ENCODE results near the gene TMC2.

Gene TMC2

DNA sequence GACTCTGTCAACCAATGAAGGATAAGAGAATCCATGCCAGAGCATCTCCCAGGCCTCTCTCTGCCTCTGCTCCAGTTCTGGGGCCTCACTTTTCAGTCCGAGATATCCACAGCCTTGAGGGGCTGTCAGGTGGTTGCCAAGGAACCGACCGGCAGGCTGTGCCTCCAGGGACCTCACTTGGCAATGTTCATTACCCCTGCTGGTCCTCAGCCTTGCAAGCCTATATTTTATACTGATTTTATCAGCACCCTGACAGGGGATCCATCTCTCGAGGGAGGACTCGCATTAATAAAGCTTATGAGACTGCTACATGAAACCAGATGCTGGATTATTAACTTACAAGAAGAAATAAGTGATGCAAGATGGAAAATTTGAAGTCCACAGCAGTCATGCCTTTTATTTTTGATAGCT lies 39.9 kb downstream of the TMC2 start:
- DNase-seq, result no peak

DNA sequence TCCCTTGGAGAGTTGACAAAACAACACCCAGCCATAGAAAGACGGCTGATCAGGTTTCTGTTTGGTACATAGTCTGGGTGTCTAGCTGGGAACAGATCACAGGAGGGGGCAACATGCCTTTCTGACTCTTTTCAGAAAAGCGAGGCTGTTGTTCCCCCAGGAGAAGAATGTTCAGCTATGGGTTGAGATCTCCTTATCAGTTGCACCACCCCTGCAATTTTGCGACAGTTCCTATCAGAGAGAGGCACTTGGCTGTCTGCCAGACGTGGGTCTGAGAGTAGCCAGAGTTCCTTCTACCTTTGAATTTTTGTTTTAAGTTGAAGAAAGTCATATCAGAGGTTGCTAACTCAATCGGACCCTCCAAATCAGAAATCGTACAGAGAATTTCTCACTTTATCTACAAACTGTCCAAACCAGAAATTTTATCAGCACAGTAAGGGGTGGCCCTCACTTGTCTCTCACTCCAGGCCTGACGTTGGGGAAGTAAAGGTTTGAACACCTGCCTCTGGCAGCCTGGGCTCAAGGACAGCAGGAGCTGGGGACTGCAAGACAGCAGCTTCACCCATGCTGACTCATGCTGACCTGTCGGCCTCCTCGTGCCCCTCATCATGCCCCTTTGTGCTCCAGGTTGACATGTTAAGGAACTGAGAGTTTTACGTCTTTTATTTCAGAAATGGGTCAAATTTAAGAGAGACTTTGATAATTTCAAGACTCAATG lies 42.3 kb downstream of the TMC2 start:
- no peak for DNase-seq

DNA sequence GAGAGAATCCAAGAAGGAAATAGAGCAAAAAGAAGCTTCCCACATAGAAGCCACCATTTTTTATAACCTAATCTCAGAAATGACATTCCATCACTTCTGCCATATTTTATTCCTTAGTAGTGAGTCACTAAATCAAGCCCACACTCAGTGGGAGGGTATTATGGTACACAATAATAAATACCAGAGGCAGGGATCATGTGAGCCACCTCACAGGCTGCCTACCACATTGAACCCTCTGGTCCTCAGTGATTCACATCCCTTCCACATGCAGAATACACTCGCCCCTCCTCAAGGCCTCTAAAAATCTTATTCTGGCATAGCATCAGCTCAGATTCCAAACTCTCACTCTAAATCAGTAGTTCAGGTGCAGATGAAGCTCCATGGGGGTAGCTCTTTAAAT lies 49.4 kb downstream of the TMC2 start:
- DNase-seq, result no peak

DNA sequence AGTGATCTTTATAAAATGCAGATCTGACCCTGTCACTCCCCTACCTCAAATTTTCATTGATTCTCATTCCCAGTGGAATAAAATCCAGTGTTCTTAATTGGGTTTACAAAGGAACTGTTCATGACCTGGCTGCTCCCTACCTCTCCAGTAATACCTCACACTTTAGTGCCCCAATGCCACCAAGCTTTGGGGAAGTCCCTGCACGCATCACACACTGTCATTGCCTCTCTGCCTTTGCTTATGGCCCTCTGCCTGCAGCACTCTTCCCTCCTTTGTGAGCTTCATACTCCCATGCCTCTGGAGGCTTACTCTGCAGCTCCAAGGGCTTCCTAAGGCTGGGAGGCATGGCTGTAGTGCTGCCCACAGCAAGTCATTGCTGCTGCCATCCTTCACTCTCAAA lies 57.4 kb downstream of the TMC2 start:
- no peak for DNase-seq

DNA sequence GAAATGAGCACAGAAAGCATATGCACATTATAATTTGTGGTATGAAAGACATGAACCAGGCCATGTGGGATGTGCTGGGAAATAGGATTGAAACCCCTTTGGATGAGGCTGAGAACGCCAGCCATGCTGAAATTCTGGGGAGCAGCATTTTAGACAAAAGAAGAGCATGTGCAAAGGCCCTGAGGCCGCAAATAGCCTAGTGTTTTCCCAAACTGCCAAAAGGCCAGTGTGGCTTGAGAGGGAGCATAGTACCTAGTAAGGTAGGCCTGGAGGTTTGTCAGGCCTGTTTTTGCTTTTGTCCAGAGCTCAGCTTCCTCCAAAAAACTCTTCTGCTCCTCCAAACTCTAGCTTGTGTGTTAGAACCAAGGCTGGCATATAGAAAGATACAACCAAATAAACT lies 58.7 kb downstream of the TMC2 start:
- no peak for DNase-seq

DNA sequence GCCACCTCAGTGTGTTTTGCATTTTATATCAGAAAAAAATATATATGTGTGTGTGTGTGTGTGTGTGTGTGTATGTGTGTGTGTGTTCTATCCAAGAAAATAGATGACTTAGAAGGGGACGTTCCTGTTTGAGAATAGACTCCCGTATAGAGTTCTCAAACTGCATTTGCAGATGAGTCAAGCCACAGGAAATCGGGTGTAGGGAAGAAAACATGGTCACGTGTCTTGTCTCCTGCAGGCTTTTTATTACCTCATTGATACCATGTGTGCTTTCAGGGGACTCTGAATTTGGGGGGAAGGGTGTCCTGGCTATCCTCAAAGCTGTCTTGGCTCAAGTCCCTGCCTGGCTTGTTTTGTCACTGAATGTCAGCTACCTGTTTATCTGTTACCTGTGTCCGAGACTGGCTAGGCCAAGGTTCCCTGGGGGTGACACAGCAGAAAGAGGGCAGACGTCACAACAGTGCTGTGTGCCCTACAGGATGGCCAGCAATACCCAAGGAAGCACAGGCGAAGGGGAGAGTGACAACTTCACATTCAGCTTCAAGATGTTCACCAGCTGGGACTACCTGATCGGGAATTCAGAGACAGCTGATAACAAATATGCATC lies 60.4 kb downstream of the TMC2 start:
- DNase-seq, result no peak

DNA sequence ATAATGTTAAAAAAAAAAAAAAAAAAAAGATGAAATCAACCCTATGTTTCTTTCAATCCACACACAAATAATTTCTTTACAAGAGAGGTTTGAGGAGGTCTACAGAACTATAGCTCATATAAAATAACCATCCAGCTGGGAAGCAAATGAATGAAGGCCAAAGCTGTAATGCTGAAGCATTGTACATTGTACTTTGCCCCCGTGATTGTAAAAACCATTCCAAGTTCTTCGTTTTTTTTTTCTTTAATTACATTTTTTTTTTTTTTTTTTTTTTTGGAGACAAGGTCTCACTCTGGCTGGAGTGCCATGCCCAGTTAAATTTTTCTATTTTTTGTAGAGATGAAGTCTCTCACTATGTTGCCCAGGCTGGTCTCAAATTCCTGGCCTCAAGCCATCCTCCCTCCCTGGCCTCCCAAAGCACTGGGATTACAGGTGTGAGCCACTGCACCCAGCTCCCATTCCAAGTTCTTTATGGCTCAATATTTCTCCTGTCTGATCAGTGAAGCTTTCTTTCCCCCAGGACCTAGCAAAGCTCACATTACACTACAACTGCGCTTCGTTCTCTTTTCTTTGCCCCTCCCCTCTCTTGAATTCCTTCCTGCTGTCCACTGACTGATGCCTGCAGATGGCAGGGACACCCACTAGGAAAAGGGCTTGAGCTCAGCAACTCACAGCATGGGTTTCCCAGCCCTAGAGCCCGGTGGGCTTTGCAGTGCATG lies 63.1 kb downstream of the TMC2 start:
- DNase-seq, result no peak

GRCh38 chr20:2602046-2602735 lies 65.8 kb downstream of the TMC2 start:
- DNase-seq, result no peak

GRCh38 chr20:2602746-2603145 lies 66.4 kb downstream of the TMC2 start:
- DNase-seq, result no peak

DNA sequence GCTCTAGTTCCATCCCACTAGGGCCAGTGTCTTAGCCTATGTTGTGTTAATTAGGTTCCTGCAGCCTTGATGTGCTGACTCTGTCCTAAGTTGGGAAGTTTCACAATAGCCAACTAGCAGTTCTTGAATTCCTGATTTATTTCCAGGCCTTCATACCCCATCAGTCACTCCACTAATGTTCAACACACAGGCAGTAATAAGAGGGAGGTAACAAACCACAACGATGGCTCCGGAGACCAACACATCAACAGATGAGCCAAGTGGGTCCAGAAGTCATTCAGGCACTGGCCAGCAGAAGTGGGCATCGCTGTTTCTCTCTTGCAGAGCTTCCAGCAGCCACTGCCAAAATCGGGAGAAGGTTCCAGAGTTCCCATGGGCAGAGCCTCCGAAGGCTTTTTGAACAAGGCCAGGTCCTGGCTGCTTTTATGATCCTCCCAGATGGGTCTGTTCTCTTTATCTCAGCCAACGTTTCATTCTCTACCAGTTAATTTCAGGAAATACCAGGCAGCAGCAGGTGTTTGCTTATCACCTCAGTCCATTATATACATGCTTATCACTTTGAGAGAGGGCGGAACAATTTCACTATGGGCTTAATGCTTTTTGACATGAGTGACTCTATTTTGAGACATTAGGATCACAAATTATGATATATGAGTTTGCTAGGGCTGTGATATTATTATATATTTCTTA lies 67.6 kb downstream of the TMC2 start:
- no peak for DNase-seq

- no peak for DNase-seq
Observed at GRCh38 chr20:2604506-2604835, 68.1 kb downstream of the TMC2 start.

DNA sequence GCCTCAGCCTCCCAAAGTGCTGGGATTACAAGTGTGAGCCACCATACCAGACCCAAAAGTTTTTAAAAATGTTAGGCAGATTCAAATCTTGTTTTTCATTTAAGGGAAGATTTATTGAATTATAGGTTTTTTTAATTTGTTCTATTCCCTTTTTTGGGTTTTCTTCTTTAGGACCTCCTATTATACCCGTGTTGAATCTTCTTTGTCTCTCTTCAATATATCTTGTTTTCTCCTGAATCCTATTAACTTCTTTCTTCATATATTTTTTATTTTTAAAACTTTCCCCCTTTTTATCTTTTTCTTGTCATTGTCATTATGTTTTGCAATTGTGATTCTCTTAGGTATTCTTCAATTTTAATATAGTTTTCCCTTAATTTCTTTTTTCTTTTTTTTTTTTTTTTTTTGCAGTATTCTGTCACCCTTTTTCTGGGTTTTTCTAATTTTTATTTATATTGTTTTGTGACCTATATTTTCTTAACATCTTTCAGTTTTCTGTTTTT lies 70.2 kb downstream of the TMC2 start:
- no peak for DNase-seq

DNA sequence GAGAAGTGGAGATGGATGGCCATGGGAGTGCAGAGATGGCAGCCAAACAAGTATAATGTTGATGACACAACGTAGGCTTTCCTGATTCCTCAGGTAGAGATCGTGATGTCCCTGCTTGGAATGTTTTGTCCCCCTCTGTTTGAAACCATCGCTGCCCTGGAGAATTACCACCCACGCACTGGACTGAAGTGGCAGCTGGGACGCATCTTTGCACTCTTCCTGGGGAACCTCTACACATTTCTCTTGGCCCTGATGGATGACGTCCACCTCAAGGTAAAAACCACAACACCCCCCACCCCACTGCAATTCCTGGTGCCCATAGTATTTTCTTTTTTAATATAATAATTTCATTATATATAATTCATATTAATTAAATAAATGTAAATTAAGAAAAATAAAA lies 74.0 kb downstream of the TMC2 start:
- DNase-seq, result no peak

DNA sequence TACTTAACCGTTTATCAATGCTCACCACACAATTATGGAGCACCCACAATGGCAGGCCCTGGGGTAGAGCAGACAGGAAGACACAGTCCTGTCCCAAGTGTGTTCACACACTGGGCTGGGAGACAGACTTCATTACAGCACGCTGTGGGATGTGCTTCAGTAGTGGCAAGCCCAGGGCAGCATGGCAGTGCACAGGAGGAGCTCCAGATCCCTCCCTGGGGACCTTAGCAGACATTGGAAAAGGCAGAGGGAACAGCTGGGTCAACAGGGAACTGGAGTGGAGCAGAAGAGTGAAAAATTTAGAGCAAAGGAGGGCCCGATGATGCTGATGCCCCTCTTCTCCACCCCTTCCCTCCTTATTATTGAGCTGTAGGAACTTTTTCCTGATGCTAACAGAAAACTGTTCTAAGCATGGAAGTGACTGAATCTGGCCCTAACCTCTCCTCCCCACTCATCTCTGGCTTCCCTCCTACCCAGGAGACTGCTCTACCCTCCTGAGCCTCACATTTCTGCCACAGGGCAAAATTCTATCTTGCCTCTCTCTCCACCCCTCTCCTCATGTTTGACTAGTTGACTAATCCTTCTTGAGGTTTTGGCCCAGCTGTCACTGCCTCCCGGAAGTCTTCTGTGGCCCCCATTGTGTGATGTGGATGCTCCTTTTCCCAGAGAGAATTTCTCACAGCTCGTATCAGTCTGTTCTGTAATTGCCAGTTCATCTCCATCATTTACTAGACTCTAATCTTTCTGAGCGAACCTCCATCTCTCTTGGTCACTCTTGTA lies 74.8 kb downstream of the TMC2 start:
- no peak for DNase-seq

DNA sequence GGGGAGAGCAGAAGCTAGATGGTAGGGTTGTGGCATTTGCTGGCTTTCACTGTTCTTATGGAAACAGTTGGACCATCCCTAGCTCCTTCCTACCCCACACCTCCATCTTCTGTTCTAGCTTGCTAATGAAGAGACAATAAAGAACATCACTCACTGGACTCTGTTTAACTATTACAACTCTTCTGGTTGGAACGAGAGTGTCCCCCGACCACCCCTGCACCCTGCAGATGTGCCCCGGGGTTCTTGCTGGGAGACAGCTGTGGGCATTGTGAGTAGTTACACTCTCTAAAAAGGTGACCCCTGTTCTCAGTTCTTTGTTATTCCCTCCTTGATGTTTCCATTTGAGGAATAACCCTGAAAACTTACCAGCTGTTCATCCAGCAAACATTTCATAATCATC lies 75.7 kb downstream of the TMC2 start:
- no peak for DNase-seq

DNA sequence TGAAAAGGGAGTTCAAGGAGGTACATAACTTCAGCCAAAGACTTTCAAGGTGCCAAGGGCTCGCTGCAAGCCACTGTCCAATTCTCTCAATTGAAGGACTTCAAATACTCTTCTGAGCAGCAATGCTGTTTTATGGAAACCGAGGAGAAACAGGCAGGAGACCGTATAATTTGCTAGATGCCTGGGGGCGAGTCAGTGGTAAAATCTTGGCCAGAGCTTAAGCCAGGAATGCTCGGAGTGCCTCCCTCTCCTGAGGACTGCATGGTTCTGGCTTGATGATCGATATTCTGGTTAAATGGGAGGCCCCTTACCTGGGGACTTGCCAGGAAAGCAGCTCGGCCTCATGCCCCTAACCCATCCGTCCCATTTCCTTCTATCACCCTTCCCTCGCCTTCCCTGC lies 80.3 kb downstream of the TMC2 start:
- no peak for DNase-seq

DNA sequence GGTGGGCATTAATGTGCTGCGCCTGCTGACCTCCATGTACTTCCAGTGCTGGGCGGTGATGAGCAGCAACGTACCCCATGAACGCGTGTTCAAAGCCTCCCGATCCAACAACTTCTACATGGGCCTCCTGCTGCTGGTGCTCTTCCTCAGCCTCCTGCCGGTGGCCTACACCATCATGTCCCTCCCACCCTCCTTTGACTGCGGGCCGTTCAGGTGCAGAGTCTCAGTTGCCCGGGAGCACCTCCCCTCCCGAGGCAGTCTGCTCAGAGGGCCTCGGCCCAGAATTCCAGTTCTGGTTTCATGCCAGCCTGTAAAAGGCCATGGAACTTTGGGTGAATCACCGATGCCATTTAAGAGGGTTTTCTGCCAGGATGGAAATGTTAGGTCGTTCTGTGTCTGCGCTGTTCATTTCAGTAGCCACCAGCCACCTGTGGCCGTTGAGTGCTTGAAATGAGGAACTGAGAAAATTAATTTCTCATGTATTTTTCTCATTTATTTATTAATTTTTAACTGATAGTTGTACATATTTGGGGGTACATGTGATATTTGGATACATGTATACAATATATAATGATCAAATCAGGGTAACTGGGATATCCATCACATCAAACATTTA lies 80.8 kb downstream of the TMC2 start:
- no peak for DNase-seq

DNA sequence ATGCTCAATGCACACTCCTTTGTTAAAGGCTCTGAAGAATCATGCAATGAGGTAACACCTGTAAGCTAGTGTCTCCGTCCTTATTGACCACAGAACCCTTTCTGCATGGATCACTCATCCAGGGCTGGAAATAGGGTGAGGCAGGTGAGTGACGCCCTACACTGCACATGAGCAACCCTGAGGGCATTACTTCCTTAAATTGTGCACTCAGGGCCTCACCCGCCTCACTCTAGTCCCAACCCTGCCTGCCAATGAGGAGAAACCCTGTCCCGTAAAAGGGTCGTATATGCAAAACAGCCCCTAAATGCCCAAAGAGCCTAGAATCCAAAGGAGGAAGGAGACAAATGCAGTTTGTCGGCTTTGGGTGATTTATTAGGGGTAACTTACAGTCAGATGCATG lies 82.4 kb downstream of the TMC2 start:
- no peak for DNase-seq

DNA sequence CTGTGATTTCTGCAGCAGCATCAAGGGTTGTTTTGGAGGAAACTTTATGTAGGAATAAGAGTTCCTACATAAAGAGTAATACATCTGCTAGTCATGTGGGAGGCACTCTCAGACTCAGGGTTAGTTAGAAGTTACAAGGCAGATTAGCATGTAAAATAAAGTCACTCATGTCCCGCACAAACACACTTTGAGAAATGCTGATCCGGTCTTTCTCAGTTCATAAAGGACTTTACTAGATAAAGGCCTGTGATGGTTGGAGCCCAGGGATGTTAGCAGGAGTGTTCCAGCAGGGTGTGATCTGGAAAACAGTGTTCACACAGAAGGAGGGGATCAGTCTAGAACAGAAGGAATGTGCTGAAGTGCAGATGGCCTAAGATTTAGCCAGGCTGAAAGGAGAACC lies 83.0 kb downstream of the TMC2 start:
- no peak for DNase-seq

GRCh38 chr20:2619961-2620595 lies 83.7 kb downstream of the TMC2 start:
- no peak for DNase-seq

Data from hypothalamus (tissue), 51 donors.